ENCODE measurements around the gene VPS4A.

The VPS4A gene

DNA sequence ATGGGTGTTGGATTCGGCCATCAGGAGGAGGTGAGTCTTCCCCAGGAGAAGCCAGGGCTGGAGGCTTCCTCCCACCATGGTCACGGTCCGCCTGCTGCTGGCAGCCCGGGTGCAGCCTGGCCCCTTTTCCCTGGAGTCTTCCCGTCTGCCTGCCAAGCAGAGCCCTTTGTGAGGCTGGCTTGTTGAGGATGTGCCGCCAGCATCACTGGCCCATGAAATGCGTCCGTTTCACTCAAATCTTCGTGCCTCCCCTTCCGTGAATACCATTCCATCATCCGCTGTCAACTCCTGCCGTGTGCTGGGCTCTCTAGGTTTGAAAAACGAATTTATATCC lies 9.6 kb downstream of the VPS4A start:
- no peak overlapping the region for H3K4me3 ChIP-seq (ENCODE audit: low read depth, low read length)
- TF ChIP-seq, protein P1, sequence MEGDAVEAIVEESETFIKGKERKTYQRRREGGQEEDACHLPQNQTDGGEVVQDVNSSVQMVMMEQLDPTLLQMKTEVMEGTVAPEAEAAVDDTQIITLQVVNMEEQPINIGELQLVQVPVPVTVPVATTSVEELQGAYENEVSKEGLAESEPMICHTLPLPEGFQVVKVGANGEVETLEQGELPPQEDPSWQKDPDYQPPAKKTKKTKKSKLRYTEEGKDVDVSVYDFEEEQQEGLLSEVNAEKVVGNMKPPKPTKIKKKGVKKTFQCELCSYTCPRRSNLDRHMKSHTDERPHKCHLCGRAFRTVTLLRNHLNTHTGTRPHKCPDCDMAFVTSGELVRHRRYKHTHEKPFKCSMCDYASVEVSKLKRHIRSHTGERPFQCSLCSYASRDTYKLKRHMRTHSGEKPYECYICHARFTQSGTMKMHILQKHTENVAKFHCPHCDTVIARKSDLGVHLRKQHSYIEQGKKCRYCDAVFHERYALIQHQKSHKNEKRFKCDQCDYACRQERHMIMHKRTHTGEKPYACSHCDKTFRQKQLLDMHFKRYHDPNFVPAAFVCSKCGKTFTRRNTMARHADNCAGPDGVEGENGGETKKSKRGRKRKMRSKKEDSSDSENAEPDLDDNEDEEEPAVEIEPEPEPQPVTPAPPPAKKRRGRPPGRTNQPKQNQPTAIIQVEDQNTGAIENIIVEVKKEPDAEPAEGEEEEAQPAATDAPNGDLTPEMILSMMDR (IDR thresholded peaks at IDR 0.05; ENCODE audit: borderline replicate concordance, insufficient read depth, low read depth, low read length), result no peak

DNA sequence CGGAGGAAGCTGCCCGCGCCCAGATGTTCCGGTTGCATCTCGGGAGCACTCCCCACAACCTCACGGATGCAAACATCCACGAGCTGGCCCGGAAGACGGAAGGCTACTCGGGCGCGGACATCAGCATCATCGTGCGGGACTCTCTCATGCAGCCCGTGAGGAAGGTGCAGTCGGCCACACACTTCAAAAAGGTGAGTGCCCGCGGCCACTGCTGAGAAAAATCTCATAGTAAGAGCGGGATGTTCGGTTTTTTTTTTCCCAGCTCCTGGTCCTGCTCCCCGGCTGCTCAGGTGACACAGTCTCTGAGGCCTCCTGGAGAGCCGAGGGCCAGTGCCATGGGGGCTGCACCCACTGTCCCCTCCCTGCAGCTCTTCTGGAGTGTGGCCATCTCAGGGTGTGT lies 9.9 kb downstream of the VPS4A start:
- no peak overlapping the region for H3K4me3 ChIP-seq (ENCODE audit: low read depth, low read length)
- TF ChIP-seq, protein P1 (IDR thresholded peaks at IDR 0.05; ENCODE audit: borderline replicate concordance, insufficient read depth, low read depth, low read length), result no peak

GRCh38 chr16:69322343-69322742 lies 11.2 kb downstream of the VPS4A start:
- H3K4me3 ChIP-seq (ENCODE audit: low read depth, low read length), result no peak overlapping the region
- TF ChIP-seq, protein P1 (IDR thresholded peaks at IDR 0.05; ENCODE audit: borderline replicate concordance, insufficient read depth, low read depth, low read length), result no peak

DNA sequence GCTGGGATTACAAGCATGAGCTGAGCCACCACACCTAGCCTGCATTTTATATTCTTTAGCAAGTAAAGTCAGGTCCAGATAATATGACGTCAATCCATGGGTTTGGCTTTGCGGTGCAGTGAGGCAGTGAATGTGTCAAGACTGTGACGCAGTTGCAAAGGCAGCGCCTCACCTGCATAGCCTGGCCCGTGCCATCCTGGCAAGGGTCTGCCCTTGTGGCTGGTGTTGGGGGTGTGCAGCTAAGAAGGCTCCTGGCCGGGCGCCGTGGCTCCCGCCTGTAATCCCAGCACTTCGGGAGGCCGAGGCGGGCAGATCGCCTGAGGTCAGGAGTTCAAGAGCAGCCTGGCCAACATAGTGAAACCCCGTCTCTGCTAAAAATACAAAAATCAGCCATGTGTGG lies 12.3 kb downstream of the VPS4A start:
- TF ChIP-seq, protein P1 (IDR thresholded peaks at IDR 0.05; ENCODE audit: borderline replicate concordance, insufficient read depth, low read depth, low read length), result no peak
- no peak overlapping the region for H3K4me3 ChIP-seq (ENCODE audit: low read depth, low read length)

- no peak overlapping the region for H3K4me3 ChIP-seq (ENCODE audit: low read depth, low read length)
- TF ChIP-seq, protein P1 (IDR thresholded peaks at IDR 0.05; ENCODE audit: borderline replicate concordance, insufficient read depth, low read depth, low read length), result no peak
Measured at GRCh38 chr16:69324013-69324531, 12.9 kb downstream of the VPS4A start.

DNA sequence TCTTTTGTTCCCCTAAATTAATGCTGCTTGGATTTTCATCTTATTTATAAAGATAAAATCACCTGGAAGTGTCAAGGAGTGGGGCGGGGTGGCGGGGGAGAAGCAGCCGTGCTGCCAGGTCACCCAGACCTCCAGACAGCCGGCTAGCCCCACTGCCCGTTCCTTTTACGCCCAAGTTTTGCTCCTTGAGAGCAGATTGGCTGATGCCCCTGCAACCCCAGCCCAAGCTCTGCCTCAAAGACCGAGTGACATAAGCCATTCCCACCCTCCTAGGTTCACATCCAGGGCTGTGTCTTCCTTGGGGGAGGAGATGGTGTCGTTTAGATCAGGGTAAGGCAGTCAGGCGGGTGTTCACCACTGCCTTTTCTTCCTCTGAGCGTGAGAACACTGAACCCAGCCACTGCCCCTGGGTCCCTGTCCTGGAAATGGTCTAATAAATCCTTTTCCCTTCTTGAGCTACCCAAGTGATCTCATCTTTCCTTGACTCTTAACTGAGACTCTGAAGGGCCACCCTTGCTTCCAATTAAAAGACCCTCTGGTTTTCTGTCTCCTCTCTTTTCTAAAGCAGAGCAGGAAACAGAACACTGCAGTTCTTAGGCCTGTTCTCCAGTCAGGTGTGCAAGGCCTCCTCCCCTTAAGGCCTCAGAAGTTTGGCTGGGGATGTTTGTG lies 13.6 kb downstream of the VPS4A start:
- TF ChIP-seq, protein P1 (IDR thresholded peaks at IDR 0.05; ENCODE audit: borderline replicate concordance, insufficient read depth, low read depth, low read length), result no peak
- H3K4me3 ChIP-seq (ENCODE audit: low read depth, low read length), result no peak overlapping the region

- TF ChIP-seq, protein P1 (IDR thresholded peaks at IDR 0.05; ENCODE audit: borderline replicate concordance, insufficient read depth, low read depth, low read length), result no peak
- no peak overlapping the region for H3K4me3 ChIP-seq (ENCODE audit: low read depth, low read length)
Measured at GRCh38 chr16:69325784-69326171, 14.6 kb downstream of the VPS4A start.
